Measurements from ENCODE around the gene KRTAP4-5. TPM values are rescaled to one million over a fixed set of nuclear protein-coding genes. Genes with fewer than 3 reads are reported as not detected.
"Not testable (repeated sequence)": the region's sequence is repeated elsewhere in the genome, so short reads cannot be mapped to it uniquely, and the experiment has no call there.

Gene KRTAP4-5
- total RNA-seq, 1 donor from 2014 or later = not detected

DNA sequence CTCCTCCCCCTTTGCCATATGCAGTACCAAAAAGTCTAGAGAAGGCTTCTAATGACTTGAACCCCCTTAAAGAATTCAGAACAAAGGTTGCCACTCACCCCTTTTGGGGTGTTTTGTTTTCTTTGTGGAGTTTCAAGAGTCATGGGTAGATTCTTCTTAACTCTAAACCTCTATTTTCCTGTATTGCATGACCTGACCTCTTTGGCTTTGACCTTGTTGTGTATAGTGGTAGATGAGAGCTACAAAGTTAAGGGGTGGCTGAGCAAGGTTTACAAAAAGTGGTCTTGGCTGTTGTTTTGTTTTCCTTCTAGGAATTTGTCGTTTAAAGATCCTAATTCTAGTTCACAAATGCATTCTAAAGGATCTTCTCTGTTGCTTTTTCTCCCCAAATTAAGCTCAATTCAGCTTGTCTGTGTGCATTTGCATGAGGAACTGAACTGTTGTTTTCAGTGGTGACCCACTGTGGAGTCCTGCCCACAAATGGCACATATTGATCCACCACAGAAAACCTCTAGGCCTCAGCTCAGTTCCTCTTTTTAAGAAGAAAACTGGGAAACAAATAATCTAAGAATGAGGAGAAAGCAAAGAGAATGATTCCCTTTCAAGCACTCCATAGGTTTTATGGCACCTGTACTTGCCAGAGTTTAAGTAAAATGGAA, 40.8 kb downstream of the KRTAP4-5 start:
- intact Hi-C loops (cut with micrococcal nuclease) = not testable (repeated sequence)

DNA sequence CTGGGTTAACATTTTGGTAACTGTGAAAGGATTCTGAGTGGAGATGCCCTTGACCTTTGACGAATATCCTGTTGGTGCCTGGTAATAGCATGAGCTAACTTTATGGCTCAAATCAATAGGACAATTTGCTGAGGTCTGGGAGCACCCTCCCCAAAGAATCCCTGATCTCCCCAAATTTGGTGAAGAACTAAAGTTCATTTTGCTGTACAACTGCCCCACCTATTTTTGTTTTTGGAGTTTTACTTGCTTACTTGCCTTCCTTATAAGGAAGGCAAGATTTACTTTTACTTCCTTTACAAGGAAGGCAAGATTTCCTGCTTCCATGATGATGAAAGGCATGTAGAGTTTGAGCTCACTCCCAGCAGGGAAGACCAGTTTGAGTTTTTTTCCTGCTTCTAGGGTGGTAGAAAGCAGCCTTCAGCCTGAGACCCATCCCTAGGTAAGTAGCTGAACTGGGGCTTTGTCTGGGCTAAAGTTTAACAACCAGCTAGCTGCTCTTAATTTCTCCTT, 41.6 kb downstream of the KRTAP4-5 start:
- intact Hi-C loops (cut with micrococcal nuclease) = loop anchor here (1.0 kb wide), 1 partner anchor 21 kb away; no protein-coding TSS in a partner anchor

DNA sequence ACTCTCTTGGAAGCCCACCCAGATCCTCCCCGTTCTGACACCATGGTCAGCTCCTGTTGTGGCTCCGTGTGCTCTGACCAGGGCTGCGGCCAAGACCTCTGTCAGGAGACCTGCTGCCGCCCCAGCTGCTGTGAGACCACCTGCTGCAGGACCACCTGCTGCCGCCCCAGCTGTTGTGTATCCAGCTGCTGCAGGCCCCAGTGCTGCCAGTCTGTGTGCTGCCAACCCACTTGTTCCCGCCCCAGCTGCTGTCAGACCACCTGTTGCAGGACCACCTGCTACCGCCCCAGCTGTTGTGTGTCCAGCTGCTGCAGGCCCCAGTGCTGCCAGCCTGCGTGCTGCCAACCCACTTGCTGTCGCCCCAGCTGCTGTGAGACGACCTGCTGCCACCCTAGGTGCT, 44.3 kb downstream of the KRTAP4-5 start, which contains the start of gene KRTAP4-9:
Gene KRTAP4-9, plus strand, starts transcription at position 43 of the 400 bp plus-strand sequence. Its CDS starts 0 bp downstream, at position 43.
- intact Hi-C loops (cut with micrococcal nuclease) = not testable (repeated sequence)

DNA sequence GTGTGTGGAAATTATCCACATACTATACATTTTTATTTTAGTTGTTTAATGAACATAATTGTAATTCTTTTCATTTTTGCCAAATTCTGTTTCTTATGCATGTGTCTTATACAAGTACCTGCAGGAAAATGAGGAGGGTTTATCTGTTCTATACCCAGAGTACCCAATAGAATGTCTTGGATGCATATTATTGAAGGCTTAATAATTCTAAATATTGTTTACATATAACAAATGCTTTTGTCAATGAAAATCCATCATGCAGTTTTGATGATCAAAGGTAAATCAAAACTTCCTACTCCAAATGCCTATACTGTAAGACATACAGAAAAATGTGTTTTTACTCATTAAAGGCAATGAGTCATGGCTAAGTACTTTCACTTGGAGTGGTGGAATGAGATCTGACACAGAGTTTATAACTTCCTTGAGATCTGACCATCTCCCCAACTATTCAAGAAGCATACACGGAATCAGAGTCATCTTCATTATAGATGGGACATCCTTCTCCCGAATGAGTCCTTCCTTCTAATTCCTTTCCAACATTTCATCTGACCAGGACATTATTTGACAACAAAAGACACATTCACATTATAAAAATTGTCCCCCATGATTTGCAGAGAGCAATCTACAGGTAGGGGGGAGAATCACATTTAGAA, 45.1 kb downstream of the KRTAP4-5 start:
- intact Hi-C loops (cut with micrococcal nuclease) = not testable (repeated sequence)

DNA sequence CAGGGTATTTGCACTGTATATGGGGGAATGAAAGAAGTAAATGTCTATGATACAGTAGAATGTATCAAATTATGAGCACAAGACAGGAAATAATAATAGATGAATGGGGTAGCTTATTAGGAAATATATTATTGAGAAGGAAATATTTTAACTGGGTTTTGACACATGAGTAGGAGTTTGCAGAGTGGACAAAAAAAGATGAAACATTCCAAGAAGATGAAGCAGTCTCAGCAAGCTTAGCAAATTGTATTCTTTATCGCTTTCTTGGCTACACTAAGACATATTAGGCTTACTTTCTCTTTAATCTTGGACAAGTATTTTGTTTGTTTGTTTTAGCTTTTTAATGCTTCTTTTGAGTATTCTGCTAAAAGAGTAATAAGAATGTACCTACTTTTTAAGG, 45.7 kb downstream of the KRTAP4-5 start:
- intact Hi-C loops (cut with micrococcal nuclease) = no loop called here

DNA sequence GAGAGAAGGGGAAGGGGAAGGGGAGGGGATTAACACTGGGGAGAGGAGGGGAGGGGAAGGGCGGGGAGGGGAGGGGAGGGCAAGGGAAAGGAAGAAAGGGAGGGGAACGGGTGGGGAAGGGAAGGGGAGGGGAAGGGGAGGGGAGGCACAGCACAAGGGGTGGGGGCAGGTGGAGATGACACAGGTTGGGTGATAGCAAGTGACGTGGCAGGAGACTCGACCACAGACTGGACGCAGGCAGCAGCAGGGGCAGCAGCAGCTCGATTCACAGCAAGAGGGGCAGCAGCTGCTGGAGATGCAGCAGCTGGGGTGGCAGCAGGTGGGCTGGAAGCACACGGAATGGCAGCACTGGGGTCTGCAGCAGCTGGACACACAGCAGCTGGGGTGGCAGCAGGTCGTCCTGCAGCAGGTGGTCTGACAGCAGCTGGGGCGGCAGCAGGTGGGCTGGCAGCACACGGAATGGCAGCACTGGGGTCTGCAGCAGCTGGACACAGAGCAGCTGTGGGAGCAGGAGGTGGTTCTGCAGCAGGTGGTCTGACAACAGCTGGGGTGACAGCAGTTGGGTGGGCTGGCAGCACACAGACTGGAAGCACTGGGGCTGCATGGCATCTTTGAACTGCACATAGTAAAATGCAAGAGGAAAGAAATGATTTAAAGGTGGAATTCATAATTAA, 47.9 kb downstream of the KRTAP4-5 start, which contains the start of gene KRTAP4-16:
Gene KRTAP4-16, minus strand, starts transcription at position 624 of the 674 bp plus-strand sequence. Its CDS starts 0 bp downstream, at position 624.
- intact Hi-C loops (cut with micrococcal nuclease) = no loop called here

DNA sequence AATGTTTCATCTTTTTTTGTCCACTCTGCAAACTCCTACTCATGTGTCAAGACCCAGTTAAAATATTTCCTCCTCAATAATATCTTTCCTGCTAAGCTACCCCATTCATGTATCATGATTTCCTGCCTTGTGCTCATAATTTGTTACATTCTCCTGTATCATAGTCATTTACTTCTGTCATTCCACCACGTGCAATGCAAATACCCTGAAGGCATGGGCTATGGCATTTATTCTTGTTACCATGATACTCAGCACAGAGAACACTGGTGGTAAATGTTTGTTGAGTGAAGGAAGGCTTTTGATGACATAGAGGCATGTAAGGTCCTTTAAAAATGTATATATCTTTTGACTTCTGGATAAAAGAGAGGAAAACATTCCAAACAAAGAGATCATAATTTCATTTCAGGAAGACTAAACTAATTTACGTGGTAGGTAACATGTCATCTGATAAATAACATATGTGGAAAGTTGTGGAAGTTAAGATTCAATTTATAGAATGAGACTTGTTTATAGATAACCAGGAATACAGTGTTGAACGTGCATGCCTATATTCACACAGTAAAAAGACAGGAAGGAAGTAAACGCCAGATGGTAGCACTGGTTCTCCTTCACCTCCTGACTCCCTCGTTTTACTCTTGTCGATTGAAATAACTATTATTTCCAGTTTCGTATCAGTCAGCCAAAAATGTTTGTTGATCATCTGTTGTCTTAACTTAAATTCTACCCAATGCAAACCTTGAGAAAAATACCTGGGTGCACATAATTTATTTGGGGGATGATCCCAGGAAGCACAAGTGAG, 49.7 kb downstream of the KRTAP4-5 start:
- intact Hi-C loops (cut with micrococcal nuclease) = not testable (repeated sequence)

Other genes starting within 250 kb of the KRTAP4-5 start
- gene KRT23, start 212.2 kb downstream of the KRTAP4-5 start, total RNA-seq = not detected in 2 replicates
- not detected in 2 replicates for gene KRT39, start 182.9 kb downstream of the KRTAP4-5 start, total RNA-seq
- gene KRT40, start 165.5 kb downstream of the KRTAP4-5 start, total RNA-seq = not detected in 2 replicates
- gene KRTAP3-3, start 155.7 kb downstream of the KRTAP4-5 start, total RNA-seq = not detected in 2 replicates
- not detected in 2 replicates for gene KRTAP3-2, start 149.9 kb downstream of the KRTAP4-5 start, total RNA-seq
- gene KRTAP3-1, start 140.7 kb downstream of the KRTAP4-5 start, total RNA-seq = not detected in 2 replicates
- not detected in 2 replicates for gene KRTAP1-5, start 122.6 kb downstream of the KRTAP4-5 start, total RNA-seq
- not detected in 2 replicates for gene KRTAP1-4, start 119.6 kb downstream of the KRTAP4-5 start, total RNA-seq
- not detected in 2 replicates for gene KRTAP1-3, start 115.0 kb downstream of the KRTAP4-5 start, total RNA-seq
- gene KRTAP1-1, start 108.4 kb downstream of the KRTAP4-5 start, total RNA-seq = not detected in 2 replicates
- not detected in 2 replicates for gene KRTAP2-1, start 102.5 kb downstream of the KRTAP4-5 start, total RNA-seq
- not detected in 2 replicates for gene KRTAP2-2, start 94.6 kb downstream of the KRTAP4-5 start, total RNA-seq
- not detected in 2 replicates for gene KRTAP2-3, start 89.7 kb downstream of the KRTAP4-5 start, total RNA-seq
- gene KRTAP2-4, start 83.9 kb downstream of the KRTAP4-5 start, total RNA-seq = not detected in 2 replicates
- not detected in 2 replicates for gene KRTAP4-7, start 65.7 kb downstream of the KRTAP4-5 start, total RNA-seq
- not detected in 2 replicates for gene KRTAP4-8, start 51.7 kb downstream of the KRTAP4-5 start, total RNA-seq
- not detected in 2 replicates for gene KRTAP4-16, start 47.6 kb downstream of the KRTAP4-5 start, total RNA-seq
- not detected in 2 replicates for gene KRTAP4-9, start 44.4 kb downstream of the KRTAP4-5 start, total RNA-seq
- gene KRTAP4-11, start 31.5 kb downstream of the KRTAP4-5 start, total RNA-seq = not detected in 2 replicates
- not detected in 2 replicates for gene KRTAP4-12, start 25.6 kb downstream of the KRTAP4-5 start, total RNA-seq
- not detected in 2 replicates for gene KRTAP4-6, start 9.3 kb downstream of the KRTAP4-5 start, total RNA-seq
- gene KRTAP4-4, start 10.9 kb upstream of the KRTAP4-5 start, total RNA-seq = not detected in 2 replicates
- not detected in 2 replicates for gene KRTAP4-3, start 18.4 kb upstream of the KRTAP4-5 start, total RNA-seq
- not detected in 2 replicates for gene KRTAP4-2, start 28.4 kb upstream of the KRTAP4-5 start, total RNA-seq
- not detected in 2 replicates for gene KRTAP4-1, start 35.1 kb upstream of the KRTAP4-5 start, total RNA-seq
- not detected in 2 replicates for gene KRTAP9-1, start 40.1 kb upstream of the KRTAP4-5 start, total RNA-seq
- gene KRTAP9-2, start 76.8 kb upstream of the KRTAP4-5 start, total RNA-seq = not detected in 2 replicates
- gene KRTAP9-3, start 82.6 kb upstream of the KRTAP4-5 start, total RNA-seq = not detected in 2 replicates
- gene KRTAP9-8, start 88.2 kb upstream of the KRTAP4-5 start, total RNA-seq = not detected in 2 replicates
- not detected in 2 replicates for gene KRTAP9-4, start 99.9 kb upstream of the KRTAP4-5 start, total RNA-seq
- gene KRTAP9-9, start 105.6 kb upstream of the KRTAP4-5 start, total RNA-seq = not detected in 2 replicates
- not detected in 2 replicates for gene KRTAP9-6, start 115.6 kb upstream of the KRTAP4-5 start, total RNA-seq
- not detected in 2 replicates for gene KRTAP9-7, start 125.9 kb upstream of the KRTAP4-5 start, total RNA-seq
- gene KRTAP29-1, start 153.0 kb upstream of the KRTAP4-5 start, total RNA-seq = not detected in 2 replicates
- gene KRTAP16-1, start 159.5 kb upstream of the KRTAP4-5 start, total RNA-seq = not detected in 2 replicates
- gene KRTAP17-1, start 165.9 kb upstream of the KRTAP4-5 start, total RNA-seq = not detected in 2 replicates
- not detected in 2 replicates for gene KRT33A, start 201.0 kb upstream of the KRTAP4-5 start, total RNA-seq
- gene KRT33B, start 220.0 kb upstream of the KRTAP4-5 start, total RNA-seq = not detected in 2 replicates
- gene KRT34, start 232.5 kb upstream of the KRTAP4-5 start, total RNA-seq = not detected in 2 replicates
- not detected in 2 replicates for gene KRT31, start 247.8 kb upstream of the KRTAP4-5 start, total RNA-seq